B cell (primary cell): ENCODE data around the gene MAP2K6.

Source experiments
- CTCF ChIP-seq: fragments of 200-600 bp; IDR thresholded peaks from one replicate; pipeline ENCODE4 v1.8.0; 2022; ENCODE audit warnings: antibody characterized with exemption, mild to moderate bottlenecking
- EZH2 ChIP-seq: IDR thresholded peaks from 2 replicates; pipeline ENCODE4 v1.6.1; 2012; ENCODE audit warnings: borderline replicate concordance, low read depth, mild to moderate bottlenecking, moderate library complexity, low read length; ENCODE audit not compliant: insufficient read depth, poor library complexity, severe bottlenecking

- no peak for TF ChIP-seq CTCF
- no peak for TF ChIP-seq EZH2
These were observed 13.1 kb downstream of the MAP2K6 start for GRCh38 chr17:69427486-69428197.
